K562 (cell line): Measurements from ENCODE around the gene SCFD2. TPM values are rescaled to one million over a fixed set of nuclear protein-coding genes. Genes with fewer than 3 reads are reported as not detected.

Experiments used
- ATAC-seq: fragments of 200-7000 bp; cut with Tn5 transposase; 3 replicates; pipeline ENCODE4 v1.9.1; 2020; ENCODE audit warnings: moderate library complexity
- BruUV-seq: library from RNA; stranded (reverse); fragments of 400-500 nt; replicated peaks from 2 replicates; lab custom pipeline; 2021; lab: Mats Ljungman, UMichigan
- CTCF ChIA-PET: fragments of 300-600 bp; formaldehyde crosslinking; extraction: SDS; loops from one replicate; lab custom pipeline; 2021; ENCODE audit warnings: low intra/inter-chr PET ratio; lab: Yijun Ruan, JAX
- POLR2A ChIA-PET: fragments of 300-600, 350-650 bp; sonication (Branson Sonifier 250); formaldehyde crosslinking; extraction: SDS; loops from one replicate; lab custom pipeline; 2021; ENCODE audit warnings: antibody characterized with exemption, inconsistent platforms; lab: Yijun Ruan, JAX
- DNase-seq, 4 experiments: peaks; one replicate each; pipeline versions ENCODE4 v3.0.0 to v3.0.0-alpha.2; 2011 to 2018; ENCODE audit warnings: low spot score in 3 of 4, mixed read lengths in 3 of 4; ENCODE audit errors: extremely low read depth in 1 of 4
- FAIRE-seq: peaks from 2 replicates; lab custom pipeline; 2011; peaks lifted over from hg19 to GRCh38; lab: Jason Lieb, UNC
- H2AFZ ChIP-seq: 2 replicates; pipeline ENCODE4 v1.6.0; 2011; ENCODE audit warnings: low read depth, low read length, control low read depth, inconsistent platforms
- H3K27ac ChIP-seq: fragments of 200-600 bp; 3 replicates; pipeline ENCODE4 v1.8.0; 2011; ENCODE audit warnings: low read depth, mild to moderate bottlenecking, control low read depth, inconsistent platforms, low read length, moderate library complexity, mixed read lengths; ENCODE audit errors: extremely low read depth
- H3K27me3 ChIP-seq, 2 experiments: fragments of 300-600 bp in 1 of 2; 2 replicates in 1 of 2; 3 replicates in 1 of 2; pipeline versions ENCODE4 v1.6.0 to v1.8.0; 2011; ENCODE audit warnings: inconsistent platforms in 2 of 2, low read length in 2 of 2, mild to moderate bottlenecking in 1 of 2, mixed read lengths in 1 of 2, moderate library complexity in 1 of 2; ENCODE audit not compliant: control insufficient read depth in 2 of 2, insufficient read depth in 2 of 2
- H3K36me3 ChIP-seq: fragments of 300-600 bp; 3 replicates; pipeline ENCODE4 v1.8.0; 2011; ENCODE audit warnings: mild to moderate bottlenecking, low read length, inconsistent platforms; ENCODE audit not compliant: control insufficient read depth, insufficient read depth
- H3K4me1 ChIP-seq, 2 experiments: fragments of 200-600 bp in 1 of 2; replicated peaks in 1 of 2; 2 replicates in 1 of 2; 3 replicates in 1 of 2; pipeline versions ENCODE4 v1.5.1 to v1.8.0; 2011; ENCODE audit warnings: inconsistent platforms in 2 of 2, low read length in 2 of 2, mild to moderate bottlenecking in 1 of 2, mixed read lengths in 1 of 2, moderate library complexity in 1 of 2; ENCODE audit not compliant: control insufficient read depth in 2 of 2, insufficient read depth in 2 of 2
- H3K4me2 ChIP-seq: 2 replicates; pipeline ENCODE4 v1.6.1; 2011; ENCODE audit warnings: low read length, control low read depth, inconsistent platforms, mixed read lengths; ENCODE audit not compliant: insufficient read depth
- H3K4me3 ChIP-seq: fragments of 200-600 bp; sonication (generic), shearing (Covaris generic); 2 replicates; pipeline ENCODE4 v1.5.1; 2016; ENCODE audit warnings: control low read depth, inconsistent platforms
- H3K79me2 ChIP-seq: fragments of 200-600 bp; 3 replicates; pipeline ENCODE4 v1.8.0; 2011; ENCODE audit warnings: low read length, inconsistent platforms; ENCODE audit not compliant: control insufficient read depth, insufficient read depth
- H3K9ac ChIP-seq, 2 experiments: 2 replicates each; pipeline versions ENCODE4 v1.6.0 to v1.6.1; 2011; ENCODE audit warnings: low read depth in 2 of 2, low read length in 2 of 2, control low read depth in 1 of 2, inconsistent platforms in 1 of 2, mild to moderate bottlenecking in 1 of 2, mixed read lengths in 1 of 2; ENCODE audit not compliant: insufficient read depth in 1 of 2
- H3K9me1 ChIP-seq: one replicate; pipeline ENCODE4 v1.6.0; 2011; ENCODE audit warnings: inconsistent platforms, mild to moderate bottlenecking, low read length, moderate library complexity; ENCODE audit not compliant: control insufficient read depth, insufficient read depth
- H3K9me3 ChIP-seq: replicated peaks from 2 replicates; pipeline ENCODE4 v1.5.1; 2011; ENCODE audit warnings: low read depth, low read length, inconsistent platforms; ENCODE audit not compliant: control insufficient read depth, insufficient read depth
- H4K20me1 ChIP-seq: replicated peaks from 2 replicates; pipeline ENCODE4 v1.6.1; 2011; ENCODE audit warnings: low read length, inconsistent platforms, mixed read lengths; ENCODE audit not compliant: control insufficient read depth, insufficient read depth
- CBFA2T3 ChIP-seq: fragments of 450-650 bp; IDR thresholded peaks from 2 replicates; pipeline ENCODE4 v1.6.1; 2017
- WGBS: fragments of 100-300 bp; shearing (Covaris generic); methylation state at CpG from one replicate; pipeline ENCODE4 v1.1.6; 2016; ENCODE audit warnings: low coverage, mixed read lengths; ENCODE audit not compliant: insufficient coverage; ENCODE audit errors: missing lambda C conversion rate; 5-methylcytosine and 5-hydroxymethylcytosine counted together
- in situ Hi-C: fragments of 300-500 bp; cut with MboI; formaldehyde crosslinking; loops from 4 replicates; pipeline ENCODE4 v1.15.0; 2018; ENCODE audit warnings: inconsistent platforms, mixed read lengths
- intact Hi-C: fragments of 100-400 bp; cut with micrococcal nuclease; formaldehyde crosslinking; loops from 2 replicates; pipeline ENCODE4 v1.14.2; 2022
- polyA plus RNA-seq, 8 experiments: library from polyadenylated mRNA; depleted of rRNA in 4 of 8; stranded (reverse) in 5 of 8; unstranded in 3 of 8; fragments of >200 nt; fragmentation: Nextera tagmentation in 2 of 8; fragmentation: Illumina TruSeq in 1 of 8; extraction: Ambion mirVana in 2 of 8; extraction: Trizol in 1 of 8; gene quantifications; 2 replicates each; pipeline versions ENCODE4 v1.2.1 to v1.2.3, GENCODE V29; 2011 to 2014; ENCODE audit warnings: inconsistent platforms in 1 of 8, missing spikeins in 1 of 8
- total RNA-seq, 7 experiments: library from RNA; depleted of rRNA in 6 of 7; stranded (reverse); fragments of >200 nt in 6 of 7; fragmentation: Illumina TruSeq in 2 of 7; extraction: Trizol in 2 of 7; gene quantifications; 2 replicates each; pipeline versions ENCODE4 v1.2.1 to v1.2.3, GENCODE V29; 2011 to 2021; ENCODE audit warnings: low replicate concordance in 1 of 7
- TF ChIP-seq, protein P1 (sequence below): fragments of 250-450 bp; sonication (Bioruptor Pico); IDR thresholded peaks from 2 replicates; pipeline ENCODE4 v1.8.0; 2021; ENCODE audit warnings: moderate library complexity, mild to moderate bottlenecking, inconsistent platforms

Gene SCFD2
- total and polyA plus RNA-seq, 9 of the 15 experiments (the other 6 are each of a cell fraction or from before 2014, with no cell fraction given): 5.7 to 30.3 (median 22.8) TPM

DNA sequence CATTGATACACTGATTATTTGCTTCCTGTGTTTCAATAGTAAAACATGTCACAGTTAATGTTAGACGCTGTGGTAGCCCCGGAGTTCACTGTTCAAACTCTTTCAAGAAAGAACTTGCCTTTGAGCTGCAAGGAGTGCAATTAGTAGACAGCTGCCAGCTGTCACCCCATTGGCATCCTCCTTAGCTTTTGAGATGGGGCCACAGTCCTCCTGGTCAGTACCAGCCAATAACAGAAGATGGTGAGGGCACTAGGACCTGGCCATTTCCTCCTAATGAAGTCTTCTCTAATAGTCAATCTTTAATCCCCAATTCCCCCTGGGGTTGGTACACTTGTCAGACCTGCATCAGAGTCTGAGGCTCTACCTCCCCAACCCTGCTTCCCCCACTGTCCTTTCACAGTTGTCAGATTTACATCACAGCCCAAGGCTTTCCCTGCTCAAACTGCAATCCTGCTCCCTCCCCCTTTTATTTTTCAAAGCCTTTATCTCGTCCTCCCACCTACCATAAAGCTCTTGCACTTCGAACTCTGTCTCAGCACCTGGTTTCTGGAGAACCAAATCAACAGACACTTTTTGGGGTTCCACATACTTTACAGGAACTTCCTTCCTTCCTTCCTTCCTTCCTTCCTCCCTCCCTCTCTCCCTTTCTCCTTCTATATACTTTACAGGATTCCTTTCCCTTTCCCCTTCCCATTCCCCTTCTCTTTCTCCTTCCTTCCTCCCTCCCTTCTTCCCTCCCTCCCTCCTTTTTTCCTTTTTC is 321.8 kb downstream of the SCFD2 start:
- in situ Hi-C loops: no loop called here
- Histone ChIP-seq H3K4me3 (no peak overlapping the region), H3K4me1 (peaks cover 0 to 14% of the 10 kb centered on the region in 2 experiments; a peak in 2 of 5 replicates), H3K4me2 (no peak overlapping the region), H3K36me3 (no peaks in the 10 kb centered on the region), H3K27me3 (no peaks in the 10 kb centered on the region), H2AFZ (no peak overlapping the region), H3K27ac (no peak overlapping the region), H3K9me1 (no peaks in the 10 kb centered on the region), H4K20me1 (no peaks in the 10 kb centered on the region), H3K9me3 (no peaks in the 10 kb centered on the region), H3K79me2 (no peaks in the 10 kb centered on the region)
- BruUV-seq: no TSS peak
- 47% methylated on average over 4 of the region's 4 CpGs for WGBS
- ATAC-seq: no peak; the same call in 2 of the 3 replicates
- DNase-seq: peak in 1 of 4 experiments; percentile 6
- intact Hi-C loops: no loop called here
- FAIRE-seq: peak; percentile 57
- peak; percentile 50 for TF ChIP-seq CBFA2T3
- TF ChIP-seq, protein P1, sequence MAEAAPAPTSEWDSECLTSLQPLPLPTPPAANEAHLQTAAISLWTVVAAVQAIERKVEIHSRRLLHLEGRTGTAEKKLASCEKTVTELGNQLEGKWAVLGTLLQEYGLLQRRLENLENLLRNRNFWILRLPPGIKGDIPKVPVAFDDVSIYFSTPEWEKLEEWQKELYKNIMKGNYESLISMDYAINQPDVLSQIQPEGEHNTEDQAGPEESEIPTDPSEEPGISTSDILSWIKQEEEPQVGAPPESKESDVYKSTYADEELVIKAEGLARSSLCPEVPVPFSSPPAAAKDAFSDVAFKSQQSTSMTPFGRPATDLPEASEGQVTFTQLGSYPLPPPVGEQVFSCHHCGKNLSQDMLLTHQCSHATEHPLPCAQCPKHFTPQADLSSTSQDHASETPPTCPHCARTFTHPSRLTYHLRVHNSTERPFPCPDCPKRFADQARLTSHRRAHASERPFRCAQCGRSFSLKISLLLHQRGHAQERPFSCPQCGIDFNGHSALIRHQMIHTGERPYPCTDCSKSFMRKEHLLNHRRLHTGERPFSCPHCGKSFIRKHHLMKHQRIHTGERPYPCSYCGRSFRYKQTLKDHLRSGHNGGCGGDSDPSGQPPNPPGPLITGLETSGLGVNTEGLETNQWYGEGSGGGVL (CRISPR knock-in tag): no peak
- TF ChIP-seq, all 486 proteins: peak for 1
- POLR2A ChIA-PET: no interaction called here
- no peak overlapping the region; a peak in 1 of 4 replicates for H3K9ac ChIP-seq
- CTCF ChIA-PET: no interaction called here
